Measurements from ENCODE around the gene EFEMP1.

EFEMP1 gene

GRCh38 chr2:55899881-55900280 lies 23.7 kb downstream of the EFEMP1 start:
- no peaks in the 10 kb centered on the region for H3K9me3 ChIP-seq
- no peak for TF ChIP-seq CTCF (IDR thresholded peaks at IDR 0.05)
- no peaks in the 10 kb centered on the region for H3K36me3 ChIP-seq
- H3K4me1 ChIP-seq (ENCODE audit: control insufficient read depth in 1 of 2, insufficient read depth in 1 of 2, low read depth in 1 of 2, low read length in 1 of 2) = no peaks in the 10 kb centered on the region
- no peak overlapping the region for H3K27ac ChIP-seq
- no peaks in the 10 kb centered on the region for H3K27me3 ChIP-seq
- no peak overlapping the region for H3K4me3 ChIP-seq (ENCODE audit: low read depth in 1 of 2, low read length in 1 of 2)

GRCh38 chr2:55898386-55899040 lies 25.1 kb downstream of the EFEMP1 start:
- Histone ChIP-seq H3K4me3 (ENCODE audit: low read depth in 1 of 2, low read length in 1 of 2) (no peak overlapping the region), H3K27ac (no peak overlapping the region), H3K4me1 (ENCODE audit: control insufficient read depth in 1 of 2, insufficient read depth in 1 of 2, low read depth in 1 of 2, low read length in 1 of 2) (no peaks in the 10 kb centered on the region), H3K9me3 (no peaks in the 10 kb centered on the region), H3K36me3 (no peaks in the 10 kb centered on the region), H3K27me3 (no peaks in the 10 kb centered on the region)
- TF ChIP-seq CTCF (IDR thresholded peaks at IDR 0.05) = no peak

GRCh38 chr2:55896633-55897032 lies 26.9 kb downstream of the EFEMP1 start:
- Histone ChIP-seq H3K4me3 (ENCODE audit: low read depth in 1 of 2, low read length in 1 of 2) (no peak overlapping the region), H3K9me3 (no peaks in the 10 kb centered on the region), H3K4me1 (ENCODE audit: control insufficient read depth in 1 of 2, insufficient read depth in 1 of 2, low read depth in 1 of 2, low read length in 1 of 2) (no peaks in the 10 kb centered on the region), H3K36me3 (no peaks in the 10 kb centered on the region), H3K27ac (no peak overlapping the region), H3K27me3 (no peaks in the 10 kb centered on the region)
- TF ChIP-seq CTCF (IDR thresholded peaks at IDR 0.05) = no peak

- Histone ChIP-seq H3K27ac (no peak overlapping the region), H3K4me3 (ENCODE audit: low read depth in 1 of 2, low read length in 1 of 2) (no peak overlapping the region), H3K9me3 (no peaks in the 10 kb centered on the region), H3K4me1 (ENCODE audit: control insufficient read depth in 1 of 2, insufficient read depth in 1 of 2, low read depth in 1 of 2, low read length in 1 of 2) (no peaks in the 10 kb centered on the region), H3K27me3 (no peaks in the 10 kb centered on the region), H3K36me3 (no peaks in the 10 kb centered on the region)
- no peak for TF ChIP-seq CTCF (IDR thresholded peaks at IDR 0.05)
Measured at GRCh38 chr2:55894720-55895119, 28.9 kb downstream of the EFEMP1 start.

- Histone ChIP-seq H3K4me3 (ENCODE audit: low read depth in 1 of 2, low read length in 1 of 2) (no peak overlapping the region), H3K36me3 (no peaks in the 10 kb centered on the region), H3K4me1 (ENCODE audit: control insufficient read depth in 1 of 2, insufficient read depth in 1 of 2, low read depth in 1 of 2, low read length in 1 of 2) (no peaks in the 10 kb centered on the region), H3K27ac (no peak overlapping the region), H3K9me3 (no peaks in the 10 kb centered on the region), H3K27me3 (no peaks in the 10 kb centered on the region)
- no peak for TF ChIP-seq CTCF (IDR thresholded peaks at IDR 0.05)
Measured at GRCh38 chr2:55891671-55892094, 31.9 kb downstream of the EFEMP1 start.
